ENCODE measurements around the gene CDKN2C.

CDKN2C gene

GRCh38 chr1:50970931-50971582, 1.0 kb downstream of the CDKN2C start:
- H3K27me3 ChIP-seq (ENCODE audit: insufficient read depth, poor library complexity, severe bottlenecking): no peaks in the 10 kb centered on the region
- TF ChIP-seq, protein P1, sequence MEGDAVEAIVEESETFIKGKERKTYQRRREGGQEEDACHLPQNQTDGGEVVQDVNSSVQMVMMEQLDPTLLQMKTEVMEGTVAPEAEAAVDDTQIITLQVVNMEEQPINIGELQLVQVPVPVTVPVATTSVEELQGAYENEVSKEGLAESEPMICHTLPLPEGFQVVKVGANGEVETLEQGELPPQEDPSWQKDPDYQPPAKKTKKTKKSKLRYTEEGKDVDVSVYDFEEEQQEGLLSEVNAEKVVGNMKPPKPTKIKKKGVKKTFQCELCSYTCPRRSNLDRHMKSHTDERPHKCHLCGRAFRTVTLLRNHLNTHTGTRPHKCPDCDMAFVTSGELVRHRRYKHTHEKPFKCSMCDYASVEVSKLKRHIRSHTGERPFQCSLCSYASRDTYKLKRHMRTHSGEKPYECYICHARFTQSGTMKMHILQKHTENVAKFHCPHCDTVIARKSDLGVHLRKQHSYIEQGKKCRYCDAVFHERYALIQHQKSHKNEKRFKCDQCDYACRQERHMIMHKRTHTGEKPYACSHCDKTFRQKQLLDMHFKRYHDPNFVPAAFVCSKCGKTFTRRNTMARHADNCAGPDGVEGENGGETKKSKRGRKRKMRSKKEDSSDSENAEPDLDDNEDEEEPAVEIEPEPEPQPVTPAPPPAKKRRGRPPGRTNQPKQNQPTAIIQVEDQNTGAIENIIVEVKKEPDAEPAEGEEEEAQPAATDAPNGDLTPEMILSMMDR (IDR thresholded peaks at IDR 0.05; ENCODE audit: insufficient read depth, low read length): no peak
- no peak for TF ChIP-seq GABPA (IDR thresholded peaks at IDR 0.05; ENCODE audit: low read depth)
- TF ChIP-seq POLR2AphosphoS5 (IDR thresholded peaks at IDR 0.05; ENCODE audit: low read depth): no peak
- TF ChIP-seq, protein P2, sequence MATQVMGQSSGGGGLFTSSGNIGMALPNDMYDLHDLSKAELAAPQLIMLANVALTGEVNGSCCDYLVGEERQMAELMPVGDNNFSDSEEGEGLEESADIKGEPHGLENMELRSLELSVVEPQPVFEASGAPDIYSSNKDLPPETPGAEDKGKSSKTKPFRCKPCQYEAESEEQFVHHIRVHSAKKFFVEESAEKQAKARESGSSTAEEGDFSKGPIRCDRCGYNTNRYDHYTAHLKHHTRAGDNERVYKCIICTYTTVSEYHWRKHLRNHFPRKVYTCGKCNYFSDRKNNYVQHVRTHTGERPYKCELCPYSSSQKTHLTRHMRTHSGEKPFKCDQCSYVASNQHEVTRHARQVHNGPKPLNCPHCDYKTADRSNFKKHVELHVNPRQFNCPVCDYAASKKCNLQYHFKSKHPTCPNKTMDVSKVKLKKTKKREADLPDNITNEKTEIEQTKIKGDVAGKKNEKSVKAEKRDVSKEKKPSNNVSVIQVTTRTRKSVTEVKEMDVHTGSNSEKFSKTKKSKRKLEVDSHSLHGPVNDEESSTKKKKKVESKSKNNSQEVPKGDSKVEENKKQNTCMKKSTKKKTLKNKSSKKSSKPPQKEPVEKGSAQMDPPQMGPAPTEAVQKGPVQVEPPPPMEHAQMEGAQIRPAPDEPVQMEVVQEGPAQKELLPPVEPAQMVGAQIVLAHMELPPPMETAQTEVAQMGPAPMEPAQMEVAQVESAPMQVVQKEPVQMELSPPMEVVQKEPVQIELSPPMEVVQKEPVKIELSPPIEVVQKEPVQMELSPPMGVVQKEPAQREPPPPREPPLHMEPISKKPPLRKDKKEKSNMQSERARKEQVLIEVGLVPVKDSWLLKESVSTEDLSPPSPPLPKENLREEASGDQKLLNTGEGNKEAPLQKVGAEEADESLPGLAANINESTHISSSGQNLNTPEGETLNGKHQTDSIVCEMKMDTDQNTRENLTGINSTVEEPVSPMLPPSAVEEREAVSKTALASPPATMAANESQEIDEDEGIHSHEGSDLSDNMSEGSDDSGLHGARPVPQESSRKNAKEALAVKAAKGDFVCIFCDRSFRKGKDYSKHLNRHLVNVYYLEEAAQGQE (IDR thresholded peaks at IDR 0.05; ENCODE audit: insufficient replicate concordance, low read depth): no peak
- no peak for TF ChIP-seq SPI1 (IDR thresholded peaks at IDR 0.05; ENCODE audit: borderline replicate concordance, low read depth)
- peak overlapping the region; percentile 96 for H3K27ac ChIP-seq (replicated peaks)
- no peak for DNase-seq (ENCODE audit: low read depth in 1 of 2, low spot score in 1 of 2)
- peak overlapping the region; percentile 66 for H3K4me3 ChIP-seq (replicated peaks; ENCODE audit: insufficient read depth, low read length)

- DNase-seq (ENCODE audit: low read depth in 1 of 2, low spot score in 1 of 2): no peak
- H3K27ac ChIP-seq (replicated peaks): peak overlapping the region; percentile 96
- TF ChIP-seq, protein P1 (IDR thresholded peaks at IDR 0.05; ENCODE audit: insufficient read depth, low read length): no peak
- TF ChIP-seq, protein P2 (IDR thresholded peaks at IDR 0.05; ENCODE audit: insufficient replicate concordance, low read depth): no peak
- TF ChIP-seq SPI1 (IDR thresholded peaks at IDR 0.05; ENCODE audit: borderline replicate concordance, low read depth): no peak
- no peak for TF ChIP-seq GABPA (IDR thresholded peaks at IDR 0.05; ENCODE audit: low read depth)
- no peak for TF ChIP-seq POLR2AphosphoS5 (IDR thresholded peaks at IDR 0.05; ENCODE audit: low read depth)
- no peaks in the 10 kb centered on the region for H3K27me3 ChIP-seq (ENCODE audit: insufficient read depth, poor library complexity, severe bottlenecking)
- peak overlapping the region; percentile 66 for H3K4me3 ChIP-seq (replicated peaks; ENCODE audit: insufficient read depth, low read length)
These were observed 1.8 kb downstream of the CDKN2C start for GRCh38 chr1:50971748-50972305.

DNA sequence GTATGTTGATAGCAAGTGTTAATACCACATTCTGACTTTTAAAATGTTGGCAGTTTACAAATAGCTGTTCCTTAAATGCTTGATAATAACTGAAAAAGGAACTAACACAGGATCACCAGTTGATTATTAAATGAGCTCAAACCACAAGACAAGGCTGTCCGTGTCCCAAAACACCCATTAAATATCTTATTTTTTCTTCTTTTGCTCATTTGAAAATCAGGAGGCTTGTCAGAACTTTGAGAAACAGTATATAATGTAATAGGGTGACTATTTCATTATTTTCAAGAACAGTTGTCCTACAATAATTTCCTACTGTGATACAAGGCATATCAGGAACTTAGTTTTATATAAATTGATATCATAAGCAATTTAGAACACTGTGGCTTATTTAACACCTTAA, 2.7 kb downstream of the CDKN2C start:
- Histone ChIP-seq H3K4me3 (replicated peaks; ENCODE audit: insufficient read depth, low read length) (no peak overlapping the region; the same call in 1 of the 2 replicates), H3K27ac (replicated peaks) (peak overlapping the region; percentile 96), H3K27me3 (ENCODE audit: insufficient read depth, poor library complexity, severe bottlenecking) (no peaks in the 10 kb centered on the region)
- TF ChIP-seq SPI1 (IDR thresholded peaks at IDR 0.05; ENCODE audit: borderline replicate concordance, low read depth): 0 out of 2 replicates have a peak, but pooled peaks have one; percentile 16
- TF ChIP-seq, protein P2 (IDR thresholded peaks at IDR 0.05; ENCODE audit: insufficient replicate concordance, low read depth): no peak
- no peak for DNase-seq (ENCODE audit: low read depth in 1 of 2, low spot score in 1 of 2)
